Astrocyte of the hippocampus (primary cell): ENCODE data around the gene AGBL4.
"Not testable (repeated sequence)": the region's sequence is repeated elsewhere in the genome, so short reads cannot be mapped to it uniquely, and the experiment has no call there.

Source experiments
- DNase-seq: peaks from one replicate; pipeline ENCODE4 v3.0.0; 2011; ENCODE audit warnings: low read depth, low spot score

AGBL4 gene

GRCh38 chr1:49435291-49435690 is 588.5 kb downstream of the AGBL4 start:
- DNase-seq: peak; percentile 26

GRCh38 chr1:49424782-49425181 is 599.0 kb downstream of the AGBL4 start:
- peak; percentile 7 for DNase-seq

- no peak for DNase-seq
Measured at GRCh38 chr1:49416758-49417157, 607.0 kb downstream of the AGBL4 start.

- DNase-seq: no peak
Measured at GRCh38 chr1:49408346-49408745, 615.4 kb downstream of the AGBL4 start.

- no peak for DNase-seq
Measured at GRCh38 chr1:49397086-49397485, 626.7 kb downstream of the AGBL4 start.

GRCh38 chr1:49394200-49394599 is 629.6 kb downstream of the AGBL4 start:
- no peak for DNase-seq

- no peak for DNase-seq
Measured at GRCh38 chr1:49389699-49390098, 634.1 kb downstream of the AGBL4 start.

- DNase-seq: peak; percentile 67
Measured at GRCh38 chr1:49364676-49365075, 659.1 kb downstream of the AGBL4 start.

- no peak for DNase-seq
Measured at GRCh38 chr1:49363628-49364027, 660.1 kb downstream of the AGBL4 start.

GRCh38 chr1:49358036-49358435 is 665.7 kb downstream of the AGBL4 start:
- no peak for DNase-seq

GRCh38 chr1:49356594-49356993 is 667.2 kb downstream of the AGBL4 start:
- DNase-seq: peak; percentile 37

- peak; percentile 55 for DNase-seq
Measured at GRCh38 chr1:49351768-49352167, 672.0 kb downstream of the AGBL4 start.

GRCh38 chr1:49346767-49347349 is 676.9 kb downstream of the AGBL4 start:
- no peak for DNase-seq

- DNase-seq: no peak
Measured at GRCh38 chr1:49340576-49340975, 683.2 kb downstream of the AGBL4 start.

- no peak for DNase-seq
Measured at GRCh38 chr1:49339043-49339442, 684.7 kb downstream of the AGBL4 start.

- DNase-seq: no peak
Measured at GRCh38 chr1:49337251-49337650, 686.5 kb downstream of the AGBL4 start.

- no peak for DNase-seq
Measured at GRCh38 chr1:49333906-49334305, 689.8 kb downstream of the AGBL4 start.

- DNase-seq: no peak
Measured at GRCh38 chr1:49331066-49331852, 692.5 kb downstream of the AGBL4 start.

- DNase-seq: peak; percentile 53
Measured at GRCh38 chr1:49323925-49324540, 699.7 kb downstream of the AGBL4 start.

- DNase-seq: not testable (repeated sequence)
Measured at GRCh38 chr1:49320493-49320892, 703.3 kb downstream of the AGBL4 start.

GRCh38 chr1:49319426-49319963 is 704.3 kb downstream of the AGBL4 start:
- DNase-seq: no peak

GRCh38 chr1:49318218-49318617 is 705.5 kb downstream of the AGBL4 start:
- no peak for DNase-seq

- no peak for DNase-seq
Measured at GRCh38 chr1:49307457-49307856, 716.3 kb downstream of the AGBL4 start.
